HG02870 (cell line): ENCODE measurements around the gene RPA1.
"Not testable (repeated sequence)": the region's sequence is repeated elsewhere in the genome, so short reads cannot be mapped to it uniquely, and the experiment has no call there.

ENCODE experiments used
- ATAC-seq: cut with Tn5 transposase; IDR thresholded peaks from one replicate; pipeline ENCODE4 v1.9.1; 2021; ENCODE audit warnings: mild to moderate bottlenecking, moderate library complexity; ENCODE audit not compliant: unreplicated experiment

RPA1 gene

GRCh38 chr17:1810450-1811103, 19.2 kb upstream of the RPA1 start:
- no peak for ATAC-seq

- no peak for ATAC-seq
These were observed 16.7 kb upstream of the RPA1 start for GRCh38 chr17:1813088-1813487.

- no peak for ATAC-seq
These were observed 9.1 kb upstream of the RPA1 start for GRCh38 chr17:1820528-1821252.

DNA sequence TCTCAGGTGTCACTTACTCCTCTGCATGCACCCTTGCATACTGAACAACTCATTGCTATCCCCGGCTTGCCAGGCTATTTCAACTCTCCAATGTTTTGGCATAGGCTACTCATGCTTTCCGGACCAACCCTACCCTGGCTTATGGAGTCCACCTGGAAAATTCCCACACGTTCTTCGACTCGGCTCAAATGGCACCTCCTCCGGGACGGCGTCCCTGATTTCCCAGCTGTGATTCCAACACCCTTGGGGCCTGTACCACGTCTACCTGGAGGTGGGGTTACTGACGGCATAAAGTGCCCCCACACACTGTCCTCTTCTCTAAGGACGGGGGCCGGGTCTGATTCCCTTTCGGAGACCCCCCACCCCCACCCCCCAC, 601 bp upstream of the RPA1 start:
- ATAC-seq: peak; percentile 17

GRCh38 chr17:1830288-1830687, 483 bp downstream of the RPA1 start:
- ATAC-seq: no peak

DNA sequence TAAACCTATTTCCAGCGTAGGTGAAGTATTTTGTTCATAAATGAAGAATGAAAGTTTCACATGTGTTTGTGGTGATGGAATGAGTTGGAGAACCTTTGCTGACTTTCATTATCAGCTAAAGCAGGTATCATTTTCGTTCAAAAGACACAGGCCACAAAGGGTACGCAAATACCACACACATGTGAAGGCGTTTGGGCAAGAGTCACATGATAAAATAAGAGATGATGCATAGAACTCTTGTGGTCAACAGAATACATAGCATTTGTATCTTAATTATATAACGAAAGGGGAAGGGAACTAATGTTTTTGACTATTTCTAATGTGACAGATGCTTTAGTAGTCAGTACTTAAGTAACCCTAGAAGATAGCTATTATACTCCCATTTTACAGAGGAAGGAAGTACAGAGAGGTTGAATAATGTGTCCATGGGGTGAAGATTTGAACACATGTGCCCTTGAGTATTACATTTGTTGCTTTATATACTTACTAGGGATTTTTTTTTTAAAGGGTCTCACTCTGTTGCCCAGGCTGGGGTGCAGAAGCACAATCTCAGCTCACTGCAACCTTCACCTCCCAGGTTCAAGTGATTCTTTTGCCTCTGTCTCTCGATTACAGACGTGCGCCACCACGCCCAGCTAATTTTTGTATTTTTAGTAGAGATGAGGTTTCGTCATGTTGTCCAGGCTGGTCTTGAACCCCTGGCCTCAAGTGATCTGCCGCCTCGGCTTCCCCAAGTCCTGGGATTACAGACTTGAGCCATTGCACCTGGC, 4.8 kb downstream of the RPA1 start:
- peak; percentile 68 for ATAC-seq

GRCh38 chr17:1839516-1839915, 9.7 kb downstream of the RPA1 start:
- no peak for ATAC-seq

DNA sequence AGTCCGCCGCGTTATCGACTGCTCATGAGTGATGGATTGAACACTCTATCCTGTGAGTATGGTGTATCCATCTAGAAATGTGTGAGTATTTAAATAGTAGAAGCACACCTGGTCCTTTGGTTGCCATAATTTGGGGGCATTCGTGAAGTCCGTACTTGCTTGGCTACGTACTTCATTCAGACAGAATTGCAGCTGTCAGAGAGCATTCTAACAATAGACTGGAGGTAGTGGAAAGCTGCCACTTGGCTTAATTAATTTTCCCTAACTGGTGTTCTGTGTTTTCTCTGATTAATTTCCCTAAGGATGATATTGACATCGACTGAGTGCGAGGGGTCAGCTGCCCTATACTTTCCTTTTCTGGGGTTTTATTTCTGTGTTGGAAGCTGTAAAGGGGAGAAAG, 14.1 kb downstream of the RPA1 start:
- ATAC-seq: no peak

GRCh38 chr17:1847191-1847590, 17.4 kb downstream of the RPA1 start:
- no peak for ATAC-seq

DNA sequence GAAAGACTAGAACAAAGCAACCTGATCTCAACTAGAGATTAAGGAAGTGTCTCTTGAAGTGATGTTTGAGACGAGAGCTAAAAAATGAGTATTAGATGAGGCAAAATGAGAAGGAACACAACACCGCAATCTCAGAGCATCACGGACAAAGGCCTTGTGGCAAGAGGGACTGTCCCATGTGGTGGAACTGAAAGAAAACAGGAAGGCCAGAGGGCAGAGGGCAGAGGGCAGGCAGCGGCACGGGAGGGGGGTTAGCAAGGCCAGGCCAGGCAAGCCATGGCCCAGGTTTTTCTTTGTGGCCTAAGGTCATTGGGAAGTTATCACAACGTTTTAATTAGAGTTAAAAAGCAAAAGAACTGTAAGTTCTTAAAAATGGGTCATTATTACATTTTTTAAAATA, 22.5 kb downstream of the RPA1 start:
- no peak for ATAC-seq

DNA sequence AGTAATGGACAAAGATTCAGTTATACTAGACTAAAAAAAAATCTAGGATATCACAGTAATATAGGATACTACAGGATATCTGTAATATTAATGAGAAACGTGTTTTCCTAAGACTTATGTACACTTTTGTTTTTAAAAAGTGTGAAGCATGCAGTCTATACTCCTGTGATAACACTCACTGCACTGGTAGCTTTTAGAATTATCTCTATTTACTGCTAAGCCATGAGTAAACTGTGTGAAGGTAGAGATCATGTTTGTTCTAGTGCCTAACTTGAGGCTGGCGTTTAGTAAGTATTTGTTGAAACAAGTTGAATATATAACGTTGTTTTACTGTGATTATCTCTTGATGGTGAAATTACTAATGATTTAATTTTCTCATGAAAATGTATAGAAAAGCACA, 23.9 kb downstream of the RPA1 start:
- ATAC-seq: no peak

GRCh38 chr17:1856462-1856861, 26.7 kb downstream of the RPA1 start:
- ATAC-seq: not testable (repeated sequence)

DNA sequence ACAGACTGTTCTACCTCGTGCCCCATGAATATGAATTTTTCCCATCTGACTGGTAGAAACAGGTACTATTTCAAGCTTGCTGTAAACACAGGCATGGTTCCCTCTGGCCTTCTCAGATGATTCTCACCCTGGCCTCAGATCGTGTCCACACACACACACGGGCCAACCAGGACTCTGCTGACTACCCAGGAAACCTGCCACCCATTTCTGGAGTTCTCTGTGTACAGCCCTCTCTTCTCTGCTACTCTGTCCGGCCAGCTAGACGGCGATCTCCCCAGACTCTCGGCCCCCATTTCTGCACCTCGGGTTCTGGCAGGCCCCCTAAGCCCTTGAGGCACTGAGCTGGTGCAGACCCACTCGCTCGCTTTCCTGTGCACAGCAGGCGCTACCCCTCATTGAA, 31.2 kb downstream of the RPA1 start:
- ATAC-seq: no peak

DNA sequence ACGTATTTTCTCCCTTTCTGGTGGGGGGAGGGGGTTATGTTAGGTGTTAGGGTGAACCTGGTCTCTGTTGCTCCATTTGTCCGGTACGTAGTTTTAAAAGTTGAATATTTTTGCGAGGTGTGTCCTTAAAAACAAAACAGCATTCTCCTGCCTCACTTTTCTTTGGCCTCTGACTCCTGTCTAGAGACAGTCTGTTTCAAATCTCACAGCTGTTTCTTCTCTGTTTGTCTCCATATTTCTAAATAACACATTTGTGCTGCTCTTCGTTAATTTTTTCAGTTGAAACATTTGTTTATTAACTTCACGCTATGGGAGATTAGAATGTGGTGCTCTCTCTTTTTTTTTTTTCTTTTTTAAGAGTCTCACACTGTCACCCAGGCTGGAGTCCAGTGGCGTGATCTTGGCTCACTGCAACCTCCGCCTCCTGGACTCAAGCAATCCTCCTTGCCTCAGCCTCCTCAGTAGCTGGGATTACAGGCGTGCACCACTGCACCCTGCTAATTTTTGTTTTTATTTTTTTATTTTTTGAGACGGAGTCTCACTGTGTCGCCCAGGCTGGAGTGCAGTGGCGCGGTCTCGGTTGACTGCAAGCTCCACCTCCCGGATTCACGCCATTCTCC, 31.7 kb downstream of the RPA1 start:
- no peak for ATAC-seq

DNA sequence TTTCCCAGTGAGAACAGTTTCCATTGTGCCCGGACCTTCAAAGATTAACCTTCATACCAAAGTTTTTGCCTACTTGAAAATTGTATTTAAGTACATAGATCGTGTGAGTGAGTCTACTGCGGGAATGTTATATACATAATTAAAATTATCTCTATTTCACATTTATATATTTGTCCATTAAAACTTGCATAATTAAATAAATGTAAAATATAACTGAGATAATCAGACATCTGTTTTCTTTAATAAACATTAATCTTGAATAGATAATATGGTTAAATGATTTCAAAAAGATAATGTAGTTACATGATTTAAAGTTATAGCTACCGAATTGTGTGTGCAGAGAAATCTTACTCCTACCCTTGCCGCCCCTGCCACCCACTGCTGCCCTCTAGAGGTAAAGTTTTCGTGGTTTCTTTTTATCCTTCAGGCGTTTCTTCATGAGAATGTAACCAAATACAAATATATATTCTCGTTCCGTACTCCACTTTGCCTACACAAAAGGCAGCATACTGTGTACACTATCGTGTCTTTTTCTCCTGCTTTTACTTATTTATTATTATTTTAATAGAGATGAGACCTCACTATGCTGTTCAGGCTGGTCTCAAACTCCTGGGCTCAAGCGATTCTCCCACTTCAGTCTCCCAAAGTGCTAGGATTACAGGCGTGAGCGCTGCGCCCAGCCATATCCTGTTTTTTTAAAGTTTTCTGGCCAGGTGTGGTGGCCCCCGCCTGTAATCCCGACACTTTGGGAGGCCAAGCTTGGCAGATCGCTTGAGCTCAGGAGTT, 35.6 kb downstream of the RPA1 start:
- ATAC-seq: no peak

- no peak for ATAC-seq
These were observed 37.5 kb downstream of the RPA1 start for GRCh38 chr17:1867307-1867706.

DNA sequence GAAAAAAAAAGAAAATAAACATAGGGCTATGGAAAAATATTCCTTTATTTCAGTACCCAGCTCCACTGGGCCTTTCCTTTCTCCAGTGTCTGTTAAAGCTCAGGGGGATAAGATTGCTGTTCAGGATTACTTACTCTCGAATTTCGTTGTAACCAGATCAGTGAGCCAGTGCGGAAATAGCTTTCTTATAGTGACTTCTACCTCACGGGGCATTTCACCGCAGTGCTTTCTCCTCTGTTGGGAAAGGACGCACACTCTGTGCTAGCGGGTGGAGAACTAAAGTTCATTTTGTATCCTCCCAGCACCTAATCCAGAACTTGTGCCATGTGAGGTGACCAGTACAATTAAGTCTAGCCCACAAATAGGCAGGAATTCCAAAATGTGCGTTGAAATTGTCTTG, 38.3 kb downstream of the RPA1 start:
- no peak for ATAC-seq

GRCh38 chr17:1870592-1870991, 40.8 kb downstream of the RPA1 start:
- no peak for ATAC-seq

GRCh38 chr17:1871756-1872155, 42.0 kb downstream of the RPA1 start:
- no peak for ATAC-seq

DNA sequence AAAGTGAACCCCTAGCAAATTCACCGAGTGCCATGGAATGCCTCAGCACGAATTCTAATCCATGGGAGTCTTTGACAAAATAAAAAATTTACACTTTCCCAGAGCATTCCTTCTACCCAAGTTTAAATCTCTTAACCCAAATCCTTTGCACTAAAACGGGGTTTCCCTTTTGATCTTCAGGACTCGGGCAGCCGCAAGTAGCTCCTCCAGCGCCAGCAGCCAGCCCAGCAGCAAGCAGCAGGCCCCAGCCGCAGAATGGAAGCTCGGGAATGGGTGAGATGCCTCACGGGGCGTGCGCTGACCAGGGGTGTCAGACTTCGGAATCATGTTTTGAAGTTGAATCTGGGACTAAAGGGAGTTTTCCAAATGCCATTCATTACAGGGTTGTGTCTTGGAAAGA, 42.4 kb downstream of the RPA1 start:
- no peak for ATAC-seq

DNA sequence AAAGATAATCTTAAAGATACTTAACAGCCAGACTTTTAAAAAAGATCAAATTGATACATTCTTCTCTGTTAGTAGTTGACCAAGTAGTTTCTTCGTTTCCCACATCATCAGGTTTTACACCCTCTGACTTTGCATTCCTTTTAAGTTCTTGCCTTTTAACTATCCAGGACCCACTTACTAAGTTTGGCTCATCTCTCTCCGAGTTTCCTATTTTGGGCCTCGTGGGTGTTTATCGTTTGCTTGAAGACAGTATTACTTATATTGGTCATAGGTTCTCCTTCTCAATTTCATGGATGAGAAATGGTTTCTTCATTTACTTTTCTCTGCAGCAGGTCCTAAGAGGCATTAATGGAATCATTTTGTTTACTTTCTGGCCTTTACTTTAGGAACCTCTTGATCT, 43.2 kb downstream of the RPA1 start:
- no peak for ATAC-seq
